Smooth muscle cell (in vitro differentiated cells): ENCODE data around the gene LINS1. TPM values are rescaled to one million over a fixed set of nuclear protein-coding genes. Genes with fewer than 3 reads are reported as not detected.

Experiments used
- DNase-seq: peaks from one replicate; lab custom pipeline; 2025; ENCODE audit not compliant: unreplicated experiment; lab: John Stamatoyannopoulos, UW
- H2AFZ ChIP-seq: fragments of 200-600 bp; sonication (generic); 2 replicates; pipeline ENCODE4 v1.6.0; 2016; ENCODE audit warnings: antibody characterized with exemption, low read depth, mild to moderate bottlenecking
- H3F3A ChIP-seq: fragments of 200-600 bp; sonication (generic); 2 replicates; pipeline ENCODE4 v1.6.0; 2017; ENCODE audit warnings: antibody characterized with exemption, low read depth
- H3K27ac ChIP-seq: fragments of 200-600 bp; sonication (generic); 2 replicates; pipeline ENCODE4 v1.5.1; 2016; ENCODE audit warnings: low read depth, mild to moderate bottlenecking
- H3K27me3 ChIP-seq: fragments of 200-600 bp; sonication (generic); 2 replicates; pipeline ENCODE4 v1.6.1; 2016; ENCODE audit warnings: low read depth, mild to moderate bottlenecking
- H3K36me3 ChIP-seq: fragments of 200-600 bp; sonication (generic); 2 replicates; pipeline ENCODE4 v1.5.1; 2016; ENCODE audit warnings: low read depth
- H3K4me1 ChIP-seq: fragments of 200-600 bp; sonication (generic); 2 replicates; pipeline ENCODE4 v1.5.1; 2016; ENCODE audit warnings: low read depth
- H3K4me2 ChIP-seq: fragments of 200-600 bp; sonication (generic); 2 replicates; pipeline ENCODE4 v1.6.0; 2016; ENCODE audit warnings: mild to moderate bottlenecking
- H3K4me3 ChIP-seq: fragments of 200-600 bp; sonication (generic); 2 replicates; pipeline ENCODE4 v1.5.1; 2016; ENCODE audit warnings: mild to moderate bottlenecking
- H3K79me2 ChIP-seq: fragments of 200-600 bp; sonication (generic); 2 replicates; pipeline ENCODE4 v1.6.0; 2016; ENCODE audit warnings: low read depth, mild to moderate bottlenecking
- H3K9ac ChIP-seq: fragments of 200-600 bp; sonication (generic); 2 replicates; pipeline ENCODE4 v1.6.0; 2016; ENCODE audit warnings: low read depth
- H3K9me3 ChIP-seq: fragments of 200-600 bp; sonication (generic); replicated peaks from 2 replicates; pipeline ENCODE4 v1.5.1; 2016; ENCODE audit warnings: low read depth
- H4K20me1 ChIP-seq: fragments of 200-600 bp; sonication (generic); 2 replicates; pipeline ENCODE4 v1.6.0; 2016; ENCODE audit warnings: low read depth
- CTCF ChIP-seq: fragments of 200-600 bp; sonication (generic); IDR thresholded peaks from 2 replicates; pipeline ENCODE4 v1.5.1; 2017; ENCODE audit warnings: borderline replicate concordance, mild to moderate bottlenecking, antibody characterized with exemption; ENCODE audit not compliant: insufficient read depth, poor library complexity, severe bottlenecking
- WGBS: methylation state at CpG from one replicate; pipeline ENCODE4 v1.1.7; 2016; ENCODE audit warnings: low lambda C conversion rate; 5-methylcytosine and 5-hydroxymethylcytosine counted together
- polyA plus RNA-seq: library from polyadenylated mRNA; unstranded; fragments of >200 nt; fragmentation: Nextera tagmentation; extraction: Ambion mirVana; gene quantifications from 2 replicates; pipeline ENCODE4 v1.2.1, GENCODE V29; 2016
- total RNA-seq: library from RNA; depleted of rRNA; stranded (reverse); fragments of >200 nt; gene quantifications from 2 replicates; pipeline ENCODE4 v1.2.3, GENCODE V29; 2014

LINS1 gene
- total and polyA plus RNA-seq, 2 experiments from 2014 or later, result 6.0 to 9.2 TPM

DNA sequence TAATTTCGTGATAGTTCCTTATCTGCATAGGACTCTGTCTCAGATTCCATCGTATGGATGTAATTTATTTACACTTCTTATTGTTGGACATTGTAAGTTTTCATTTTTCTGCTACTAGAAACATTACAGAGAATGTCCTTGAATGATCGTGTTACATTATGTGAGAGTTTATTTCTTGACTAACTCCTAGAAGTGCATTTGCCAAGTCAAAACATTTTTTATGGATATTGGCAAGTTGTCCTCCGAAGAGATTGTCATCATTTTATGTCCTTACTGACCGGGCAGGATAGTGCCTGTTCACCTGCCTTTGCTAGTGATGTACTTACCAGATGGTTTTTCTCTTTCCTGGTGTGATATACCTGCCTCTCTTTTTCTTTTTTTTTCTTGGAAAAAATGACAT, 13.8 kb upstream of the LINS1 start:
- H3K79me2 ChIP-seq, result peaks cover 12% of the 10 kb centered on the region
- no peak for TF ChIP-seq CTCF

DNA sequence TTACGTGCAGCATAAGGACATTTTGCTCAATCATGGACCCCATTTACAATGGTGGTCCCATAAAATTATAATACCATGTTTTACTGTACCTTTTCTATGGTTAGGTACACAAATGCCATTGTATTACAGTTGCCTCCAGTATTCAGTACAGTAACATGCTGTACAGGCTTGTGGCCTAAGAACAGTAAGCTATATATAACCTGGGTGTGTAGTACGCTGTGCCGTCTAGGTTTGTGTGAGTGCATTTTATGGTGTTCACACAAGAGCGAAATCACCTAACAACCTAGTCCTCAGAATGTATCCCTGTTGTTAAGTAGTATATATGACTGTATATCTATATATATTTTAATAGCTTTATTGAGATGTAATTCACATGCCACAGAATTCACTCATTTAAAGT, 12.9 kb upstream of the LINS1 start:
- Histone ChIP-seq H3K79me2 (peaks cover 12% of the 10 kb centered on the region), H3K4me3 (no peak overlapping the region), H4K20me1 (peaks cover 18% of the 10 kb centered on the region), H3K9me3 (no peaks in the 10 kb centered on the region), H3K4me2 (no peak overlapping the region), H3K27me3 (no peaks in the 10 kb centered on the region), H3F3A (no peaks in the 10 kb centered on the region), H3K9ac (no peak overlapping the region), H3K27ac (no peak overlapping the region), H3K4me1 (no peaks in the 10 kb centered on the region), H2AFZ (no peak overlapping the region), H3K36me3 (peaks cover 19% of the 10 kb centered on the region)
- no peak for TF ChIP-seq CTCF
- DNase-seq, result no peak
- WGBS, result 99% methylated on average over 4 of the region's 4 CpGs

More for the DNA sequence above, 13.8 kb upstream of the LINS1 start:
- Histone ChIP-seq H3K9ac (no peak overlapping the region), H3K27me3 (no peaks in the 10 kb centered on the region), H3K4me3 (no peak overlapping the region), H3K4me1 (no peaks in the 10 kb centered on the region), H4K20me1 (peaks cover 18% of the 10 kb centered on the region), H3K9me3 (no peaks in the 10 kb centered on the region), H3F3A (no peaks in the 10 kb centered on the region), H3K4me2 (no peak overlapping the region), H3K36me3 (peaks cover 14% of the 10 kb centered on the region), H3K27ac (no peak overlapping the region), H2AFZ (no peak overlapping the region)
- DNase-seq, result no peak
- 75% methylated on average over 5 of the region's 5 CpGs for WGBS

DNA sequence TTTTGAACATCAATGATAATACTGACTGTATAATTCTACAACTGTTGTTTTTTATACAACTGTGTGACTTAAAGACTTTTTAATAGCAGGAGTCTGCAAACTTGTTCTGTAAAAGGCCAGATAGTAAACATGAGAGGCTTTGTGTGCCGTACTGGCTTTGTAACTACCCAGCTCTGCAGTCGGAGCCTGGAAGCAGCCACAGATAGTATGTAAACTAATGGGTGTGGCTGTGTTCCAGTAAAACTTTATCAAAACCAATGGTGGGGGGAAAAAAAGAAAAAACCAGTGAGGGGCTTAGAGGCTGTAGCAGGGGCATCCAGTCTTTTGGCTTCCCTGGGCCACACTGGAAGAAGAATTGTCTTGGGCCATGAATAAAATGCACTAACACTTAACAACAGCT, 12.4 kb upstream of the LINS1 start:
- H3K9me3 ChIP-seq, result no peaks in the 10 kb centered on the region
- H4K20me1 ChIP-seq, result peaks cover 18% of the 10 kb centered on the region
- H3K4me1 ChIP-seq, result no peaks in the 10 kb centered on the region
- WGBS, result 42% methylated on average over 2 of the region's 2 CpGs
- H3K4me2 ChIP-seq, result no peak overlapping the region
- H3K4me3 ChIP-seq, result no peak overlapping the region
- H2AFZ ChIP-seq, result no peak overlapping the region
- H3K36me3 ChIP-seq, result peaks cover 19% of the 10 kb centered on the region
- H3K9ac ChIP-seq, result no peak overlapping the region
- H3K27ac ChIP-seq, result no peak overlapping the region
- no peak for TF ChIP-seq CTCF
- H3F3A ChIP-seq, result no peaks in the 10 kb centered on the region
- no peak for DNase-seq
- H3K79me2 ChIP-seq, result peaks cover 12% of the 10 kb centered on the region
- H3K27me3 ChIP-seq, result no peaks in the 10 kb centered on the region

DNA sequence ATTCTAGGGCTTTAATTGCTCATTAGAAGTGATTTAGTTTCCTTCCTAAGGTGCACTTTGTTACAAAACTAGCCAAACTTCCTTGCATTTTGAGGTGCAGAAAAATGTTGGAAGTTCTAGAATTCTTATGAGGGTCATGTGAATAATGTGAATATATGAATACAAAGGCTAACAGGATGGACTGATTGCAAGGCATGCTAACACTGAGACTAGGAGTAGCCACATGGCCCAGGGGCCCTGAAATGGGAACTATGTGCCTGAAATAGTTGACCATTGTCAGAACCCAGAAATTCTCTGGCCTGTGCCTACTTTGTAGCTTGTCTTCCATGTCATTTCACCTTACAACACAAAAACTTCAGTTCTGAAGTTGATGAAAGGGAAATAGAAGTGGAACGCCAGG, 11.2 kb upstream of the LINS1 start:
- no peak for DNase-seq
- H3K9ac ChIP-seq, result no peak overlapping the region
- no peak overlapping the region for H3K4me2 ChIP-seq
- no peak overlapping the region for H3K27ac ChIP-seq
- no peak overlapping the region for H3K4me3 ChIP-seq
- 100% methylated on average over 1 of the region's 1 CpG for whole genome bisulfite sequencing
- TF ChIP-seq CTCF, result no peak
- H3F3A ChIP-seq, result no peaks in the 10 kb centered on the region
- no peak overlapping the region for H2AFZ ChIP-seq
- no peaks in the 10 kb centered on the region for H3K4me1 ChIP-seq
- peaks cover 12% of the 10 kb centered on the region for H3K79me2 ChIP-seq
- no peaks in the 10 kb centered on the region for H3K9me3 ChIP-seq
- H4K20me1 ChIP-seq, result peaks cover 26% of the 10 kb centered on the region
- peaks cover 19% of the 10 kb centered on the region for H3K36me3 ChIP-seq
- no peaks in the 10 kb centered on the region for H3K27me3 ChIP-seq
